ENCODE measurements around the gene MUSK.

MUSK gene

GRCh38 chr9:110802416-110803035 lies 133.9 kb downstream of the MUSK start:
- DNase-seq (ENCODE audit: low spot score), result no peak
- CTCF ChIA-PET, result interaction anchor here (0.6 kb wide), 1 partner anchor 214 kb away, joined by 6 read pairs; no protein-coding TSS in a partner anchor

GRCh38 chr9:110807956-110808598 lies 139.5 kb downstream of the MUSK start:
- CTCF ChIA-PET, result interaction anchor here (0.6 to 0.7 kb wide), 2 partner anchors 429 to 1841 kb away, joined by 3 to 4 read pairs; no protein-coding TSS in a partner anchor
- DNase-seq (ENCODE audit: low spot score), result no peak
- TF ChIP-seq CTCF (conservative IDR thresholded peaks at IDR 0.05; ENCODE audit: low read depth), result no peak
- POLR2A ChIA-PET (ENCODE audit: low non-redundant PET), result no interaction called here
- no peak overlapping the region for H3K27ac ChIP-seq

More at GRCh38 chr9:110802416-110803035, 133.9 kb downstream of the MUSK start:
- POLR2A ChIA-PET (ENCODE audit: low non-redundant PET), result no interaction called here
- TF ChIP-seq CTCF (conservative IDR thresholded peaks at IDR 0.05; ENCODE audit: low read depth), result no peak
- H3K27ac ChIP-seq, result no peak overlapping the region

- no peak for DNase-seq (ENCODE audit: low spot score)
- no peak overlapping the region for H3K27ac ChIP-seq
- ChIA-PET POLR2A (ENCODE audit: low non-redundant PET) (no interaction called here), CTCF (interaction anchor here (0.5 to 0.7 kb wide), 4 partner anchors 84 to 1842 kb away, joined by 3 to 4 read pairs (median 4); no protein-coding TSS in a partner anchor)
- TF ChIP-seq CTCF (conservative IDR thresholded peaks at IDR 0.05; ENCODE audit: low read depth), result no peak
These were observed 140.0 kb downstream of the MUSK start for GRCh38 chr9:110808599-110808980.

GRCh38 chr9:110809038-110809595 lies 140.5 kb downstream of the MUSK start:
- CTCF ChIA-PET, result interaction anchor here (0.5 to 0.7 kb wide), 3 partner anchors 85 to 408 kb away, joined by 3 to 4 read pairs (median 4); no protein-coding TSS in a partner anchor
- TF ChIP-seq CTCF (conservative IDR thresholded peaks at IDR 0.05; ENCODE audit: low read depth), result no peak
- no peak overlapping the region for H3K27ac ChIP-seq
- POLR2A ChIA-PET (ENCODE audit: low non-redundant PET), result no interaction called here
- no peak for DNase-seq (ENCODE audit: low spot score)

- CTCF ChIA-PET, result interaction anchor here (0.5 to 0.7 kb wide), 2 partner anchors 32 to 573 kb away, joined by 3 read pairs; no protein-coding TSS in a partner anchor
- no peak for TF ChIP-seq CTCF (conservative IDR thresholded peaks at IDR 0.05; ENCODE audit: low read depth)
- no peak for DNase-seq (ENCODE audit: low spot score)
- H3K27ac ChIP-seq, result no peak overlapping the region
- POLR2A ChIA-PET (ENCODE audit: low non-redundant PET), result no interaction called here
These were observed 141.8 kb downstream of the MUSK start for GRCh38 chr9:110810262-110810976.

- ChIA-PET CTCF (no interaction called here), POLR2A (ENCODE audit: low non-redundant PET) (no interaction called here)
- TF ChIP-seq CTCF (conservative IDR thresholded peaks at IDR 0.05; ENCODE audit: low read depth), result no peak
- H3K27ac ChIP-seq, result no peak overlapping the region
- DNase-seq (ENCODE audit: low spot score), result no peak
These were observed 144.3 kb downstream of the MUSK start for GRCh38 chr9:110812886-110813285.
